H1 (cell line): ENCODE measurements around the gene FAM53A. TPM values are rescaled to one million over a fixed set of nuclear protein-coding genes. Genes with fewer than 3 reads are reported as not detected.

Source experiments
- CTCF ChIA-PET: fragments of 300-600 bp; sonication (Branson Sonifier 250); formaldehyde crosslinking; loops from one replicate; lab custom pipeline; 2021; ENCODE audit not compliant: partially characterized antibody; lab: Charles Lee
- POLR2A ChIA-PET: fragments of 300-600 bp; sonication (Branson Sonifier 250); formaldehyde crosslinking; loops from one replicate; lab custom pipeline; 2021; ENCODE audit warnings: inconsistent platforms; ENCODE audit not compliant: partially characterized antibody; lab: Charles Lee
- DNase-seq, 2 experiments: peaks; one replicate each; pipeline versions ENCODE4 v3.0.0 to v3.0.0-alpha.2; 2010 to 2022; ENCODE audit warnings: low spot score in 2 of 2, low read depth in 1 of 2, mixed read lengths in 1 of 2
- FAIRE-seq: peaks from 2 replicates; lab custom pipeline; 2011; peaks lifted over from hg19 to GRCh38; lab: Jason Lieb, UNC
- H2AFZ ChIP-seq: 2 replicates; pipeline ENCODE4 v1.8.1; 2012; ENCODE audit warnings: low read length, inconsistent platforms
- H2AK5ac ChIP-seq: 2 replicates; pipeline ENCODE4 v1.6.1; 2013; ENCODE audit warnings: low read depth, low read length
- H2BK120ac ChIP-seq: replicated peaks from 2 replicates; pipeline ENCODE3; 2013; ENCODE audit warnings: low read depth, low read length, inconsistent platforms
- H2BK12ac ChIP-seq: 2 replicates; pipeline ENCODE4 v1.6.1; 2013; ENCODE audit warnings: low read depth, low read length
- H2BK15ac ChIP-seq: 2 replicates; pipeline ENCODE4 v1.6.1; 2013; ENCODE audit warnings: low read length
- H2BK20ac ChIP-seq: 2 replicates; pipeline ENCODE4 v1.6.1; 2013; ENCODE audit warnings: low read length
- H2BK5ac ChIP-seq: 2 replicates; pipeline ENCODE4 v1.6.1; 2013; ENCODE audit warnings: low read depth, low read length
- H3K14ac ChIP-seq: 2 replicates; pipeline ENCODE4 v1.6.1; 2013; ENCODE audit warnings: inconsistent platforms; ENCODE audit not compliant: insufficient read length
- H3K18ac ChIP-seq: 2 replicates; pipeline ENCODE4 v1.6.1; 2013; ENCODE audit warnings: low read length; ENCODE audit errors: extremely low read depth
- H3K23ac ChIP-seq: 2 replicates; pipeline ENCODE4 v1.6.1; 2013; ENCODE audit warnings: inconsistent platforms; ENCODE audit not compliant: insufficient read length
- H3K23me2 ChIP-seq: 2 replicates; pipeline ENCODE4 v1.6.1; 2013; ENCODE audit warnings: low read depth, low read length
- H3K27ac ChIP-seq: 2 replicates; pipeline ENCODE4 v1.6.1; 2011; ENCODE audit warnings: low read depth, low read length, inconsistent platforms
- H3K27me3 ChIP-seq, 4 experiments: replicated peaks in 1 of 4; 1 replicate in 1 of 4; 2 replicates in 3 of 4; pipeline versions ENCODE4 v1.6.1 to v1.8.1; 2011 to 2013; ENCODE audit warnings: low read length in 3 of 4, mild to moderate bottlenecking in 3 of 4, inconsistent platforms in 2 of 4, mixed read lengths in 2 of 4, moderate library complexity in 1 of 4; ENCODE audit not compliant: control insufficient read depth in 3 of 4, insufficient read depth in 3 of 4; ENCODE audit errors: extremely low read depth in 1 of 4
- H3K36me3 ChIP-seq, 4 experiments: 2 replicates each; pipeline versions ENCODE4 v1.6.1 to v1.8.1; 2011 to 2013; ENCODE audit warnings: mild to moderate bottlenecking in 4 of 4, low read length in 3 of 4, moderate library complexity in 2 of 4, control low read depth in 1 of 4, inconsistent platforms in 1 of 4; ENCODE audit not compliant: insufficient read depth in 4 of 4, control insufficient read depth in 2 of 4
- H3K4ac ChIP-seq: replicated peaks from 2 replicates; pipeline ENCODE3; 2013; ENCODE audit warnings: low read length, low read depth, mixed read lengths, inconsistent platforms; ENCODE audit not compliant: insufficient read length
- H3K4me1 ChIP-seq, 4 experiments: replicated peaks in 1 of 4; 1 replicate in 1 of 4; 2 replicates in 3 of 4; pipeline versions ENCODE4 v1.6.1 to v1.8.1; 2011 to 2013; ENCODE audit warnings: low read length in 3 of 4, inconsistent platforms in 2 of 4, mixed read lengths in 1 of 4; ENCODE audit not compliant: insufficient read depth in 4 of 4, control insufficient read depth in 3 of 4
- H3K4me2 ChIP-seq, 2 experiments: 2 replicates each; pipeline versions ENCODE4 v1.6.1 to v1.8.1; 2011 to 2013; ENCODE audit warnings: low read depth in 2 of 2, low read length in 2 of 2, control low read depth in 1 of 2, inconsistent platforms in 1 of 2, mild to moderate bottlenecking in 1 of 2; ENCODE audit not compliant: insufficient read depth in 1 of 2
- H3K4me3 ChIP-seq, 4 experiments: fragments of 200-600, 300-600 bp in 1 of 4; sonication (generic), shearing (Covaris generic), sonication (Bioruptor Twin) in 1 of 4; 2 replicates each; pipeline versions ENCODE4 v1.5.1 to v1.8.1; 2011 to 2016; ENCODE audit warnings: low read length in 4 of 4, low read depth in 3 of 4, control low read depth in 2 of 4, inconsistent platforms in 2 of 4, mild to moderate bottlenecking in 2 of 4, mixed read lengths in 1 of 4, moderate library complexity in 1 of 4; ENCODE audit not compliant: insufficient read depth in 2 of 4; ENCODE audit errors: extremely low read depth in 1 of 4
- H3K56ac ChIP-seq: replicated peaks from 2 replicates; pipeline ENCODE3; 2013; ENCODE audit warnings: low read depth, mild to moderate bottlenecking, mixed read lengths, low read length, inconsistent platforms; ENCODE audit not compliant: insufficient read length
- H3K79me1 ChIP-seq: 2 replicates; pipeline ENCODE4 v1.6.1; 2013; ENCODE audit warnings: low read depth, low read length, control low read depth
- H3K79me2 ChIP-seq, 2 experiments: 2 replicates each; pipeline versions ENCODE4 v1.6.1 to v1.8.1; 2012 to 2013; ENCODE audit warnings: low read length in 2 of 2, mild to moderate bottlenecking in 2 of 2, inconsistent platforms in 1 of 2; ENCODE audit not compliant: insufficient read depth in 2 of 2, control insufficient read depth in 1 of 2
- H3K9ac ChIP-seq, 4 experiments: replicated peaks in 1 of 4; 1 replicate in 1 of 4; 2 replicates in 3 of 4; pipeline versions ENCODE4 v1.6.1 to v1.8.1; 2011 to 2013; ENCODE audit warnings: low read depth in 3 of 4, low read length in 3 of 4, control low read depth in 2 of 4, mild to moderate bottlenecking in 2 of 4, moderate library complexity in 2 of 4, inconsistent platforms in 1 of 4; ENCODE audit errors: extremely low read depth in 1 of 4
- H3K9me3 ChIP-seq, 2 experiments: 2 replicates each; pipeline versions ENCODE4 v1.6.1 to v1.8.1; 2012 to 2013; ENCODE audit warnings: mild to moderate bottlenecking in 2 of 2, moderate library complexity in 2 of 2, control low read depth in 1 of 2, inconsistent platforms in 1 of 2, low read depth in 1 of 2, low read length in 1 of 2, mixed read lengths in 1 of 2; ENCODE audit not compliant: insufficient read depth in 2 of 2
- H4K20me1 ChIP-seq, 2 experiments: replicated peaks in 1 of 2; 2 replicates each; pipeline versions ENCODE3 to v1.8.1; 2011 to 2013; ENCODE audit warnings: inconsistent platforms in 2 of 2, low read length in 2 of 2, mild to moderate bottlenecking in 1 of 2; ENCODE audit not compliant: insufficient read depth in 2 of 2, control insufficient read depth in 1 of 2
- H4K5ac ChIP-seq: 2 replicates; pipeline ENCODE4 v1.6.1; 2013; ENCODE audit warnings: low read length, low read depth, mixed read lengths, inconsistent platforms; ENCODE audit not compliant: insufficient read length
- H4K8ac ChIP-seq: 2 replicates; pipeline ENCODE4 v1.8.0; 2013; ENCODE audit warnings: mild to moderate bottlenecking, moderate library complexity, low read length, inconsistent platforms; ENCODE audit not compliant: insufficient read depth; ENCODE audit errors: extremely low read depth
- H4K91ac ChIP-seq: replicated peaks from 2 replicates; pipeline ENCODE3; 2013; ENCODE audit warnings: low read length, mixed read lengths, inconsistent platforms; ENCODE audit not compliant: insufficient read length
- CREB1 ChIP-seq: IDR thresholded peaks from 2 replicates; pipeline ENCODE4 v1.6.1; 2012; ENCODE audit warnings: inconsistent platforms
- CTBP2 ChIP-seq: IDR thresholded peaks from 2 replicates; pipeline ENCODE4 v1.7.0; 2011; ENCODE audit warnings: borderline replicate concordance, mild to moderate bottlenecking, moderate library complexity, mixed read lengths, low read length; ENCODE audit not compliant: insufficient read depth, insufficient read length
- TAF7 ChIP-seq: optimal IDR thresholded peaks from 2 replicates; pipeline ENCODE3; 2011; ENCODE audit warnings: low read depth, mild to moderate bottlenecking, inconsistent platforms, low read length, moderate library complexity, borderline replicate concordance
- WGBS, 2 experiments: shearing (Covaris generic) in 1 of 2; methylation state at CpG; one replicate each; pipeline versions ENCODE4 v1.1.6 to v1.1.7; 2013 to 2015; ENCODE audit warnings: low lambda C conversion rate in 2 of 2, mixed read lengths in 2 of 2, inconsistent platforms in 1 of 2, low coverage in 1 of 2, missing lambda C conversion rate in 1 of 2; ENCODE audit not compliant: insufficient replicate concordance in 2 of 2, insufficient coverage in 1 of 2, insufficient read length in 1 of 2; ENCODE audit errors: extremely low coverage in 1 of 2, missing lambda C conversion rate in 1 of 2; 5-methylcytosine and 5-hydroxymethylcytosine counted together
- polyA plus RNA-seq, 7 experiments: library from polyadenylated mRNA; depleted of rRNA in 3 of 7; stranded (reverse) in 5 of 7; unstranded in 2 of 7; fragments of >200 nt in 5 of 7; fragments of 200-250 nt in 2 of 7; gene quantifications; 1 replicate in 5 of 7; 2 replicates in 1 of 7; 4 replicates in 1 of 7; pipeline versions ENCODE4 v1.2.1 to v1.2.3, GENCODE V29; 2011 to 2013; ENCODE audit warnings: missing spikeins in 2 of 7, mixed read lengths in 2 of 7
- total RNA-seq: library from RNA; stranded (reverse); fragmentation: NEBNext Ultra II Directional; extraction: Animal tissue kit (Norgen Biotek cat#: 25700); gene quantifications from 2 replicates; pipeline ENCODE4 v1.2.1, GENCODE V29; 2021

Gene FAM53A
- total and polyA plus RNA-seq, 2 of the 8 experiments (the other 6 are each of a cell fraction or from before 2014, with no cell fraction given), result 1.9 to 2.0 TPM

DNA sequence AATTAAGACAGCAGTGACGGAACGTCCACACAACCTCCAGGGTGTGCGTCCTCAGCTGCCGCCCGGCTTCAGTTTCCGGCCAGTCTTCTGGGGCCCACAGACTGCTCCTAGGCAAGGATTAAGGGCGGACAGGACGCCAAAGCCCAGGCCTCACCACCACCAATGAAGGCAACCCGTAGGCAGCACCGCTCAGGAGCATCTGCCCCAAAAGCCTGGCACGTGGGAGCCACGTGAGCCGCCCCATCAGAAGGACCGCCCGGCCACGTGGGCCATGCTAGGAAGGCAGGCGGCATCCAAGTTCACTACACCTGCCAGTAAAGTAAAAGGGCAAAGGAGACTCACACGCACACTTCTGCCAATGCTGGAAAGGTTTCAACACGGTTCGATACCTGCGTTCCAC is 14.3 kb downstream of the FAM53A start:
- H3K4ac ChIP-seq, result no peak overlapping the region
- no peak overlapping the region for H2BK120ac ChIP-seq
- CTCF ChIA-PET, result interaction anchor here (0.6 to 1.0 kb wide), 3 partner anchors 17 to 64 kb away, joined by 3 to 4 read pairs (median 3); no protein-coding TSS in a partner anchor
- no peaks in the 10 kb centered on the region for H3K36me3 ChIP-seq
- H3K27ac ChIP-seq, result no peak overlapping the region
- POLR2A ChIA-PET, result no interaction called here
- H3K14ac ChIP-seq, result no peak overlapping the region
- H2AFZ ChIP-seq, result no peak overlapping the region
- H3K79me1 ChIP-seq, result no peaks in the 10 kb centered on the region; the same call in 1 of the 2 replicates
- no peak overlapping the region for H2BK5ac ChIP-seq
- no peak overlapping the region for H2BK15ac ChIP-seq
- no peak overlapping the region for H4K5ac ChIP-seq
- H3K4me2 ChIP-seq, result no peak overlapping the region
- H2BK12ac ChIP-seq, result no peak overlapping the region
- H3K4me3 ChIP-seq, result no peak overlapping the region
- no peaks in the 10 kb centered on the region for H3K79me2 ChIP-seq
- no peaks in the 10 kb centered on the region for H3K23me2 ChIP-seq
- no peak for DNase-seq
- no peak overlapping the region for H3K56ac ChIP-seq
- no peaks in the 10 kb centered on the region for H4K20me1 ChIP-seq
- peaks cover 0 to 5% (median 4%) of the 10 kb centered on the region in 4 experiments; a peak in 4 of 7 replicates for H3K4me1 ChIP-seq
- H4K8ac ChIP-seq, result no peak overlapping the region
- no peaks in the 10 kb centered on the region for H3K27me3 ChIP-seq
- no peak for FAIRE-seq
- H3K9me3 ChIP-seq, result no peaks in the 10 kb centered on the region
- no peak overlapping the region for H3K9ac ChIP-seq
- H2AK5ac ChIP-seq, result no peak overlapping the region
- H3K18ac ChIP-seq, result no peak overlapping the region
- H4K91ac ChIP-seq, result no peak overlapping the region
- WGBS, 2 experiments, result 96% methylated on average over 21 of the region's 21 CpGs; no CpG with 5 or more reads in 1 of the 2 experiments
- H2BK20ac ChIP-seq, result no peak overlapping the region
- no peak overlapping the region for H3K23ac ChIP-seq
- TF ChIP-seq CTBP2 (no peak), CREB1 (no peak), TAF7 (no peak)
